Measurements from ENCODE around the gene RALGPS1.
"Not testable (repeated sequence)": the region's sequence is repeated elsewhere in the genome, so short reads cannot be mapped to it uniquely, and the experiment has no call there.

RALGPS1 gene

DNA sequence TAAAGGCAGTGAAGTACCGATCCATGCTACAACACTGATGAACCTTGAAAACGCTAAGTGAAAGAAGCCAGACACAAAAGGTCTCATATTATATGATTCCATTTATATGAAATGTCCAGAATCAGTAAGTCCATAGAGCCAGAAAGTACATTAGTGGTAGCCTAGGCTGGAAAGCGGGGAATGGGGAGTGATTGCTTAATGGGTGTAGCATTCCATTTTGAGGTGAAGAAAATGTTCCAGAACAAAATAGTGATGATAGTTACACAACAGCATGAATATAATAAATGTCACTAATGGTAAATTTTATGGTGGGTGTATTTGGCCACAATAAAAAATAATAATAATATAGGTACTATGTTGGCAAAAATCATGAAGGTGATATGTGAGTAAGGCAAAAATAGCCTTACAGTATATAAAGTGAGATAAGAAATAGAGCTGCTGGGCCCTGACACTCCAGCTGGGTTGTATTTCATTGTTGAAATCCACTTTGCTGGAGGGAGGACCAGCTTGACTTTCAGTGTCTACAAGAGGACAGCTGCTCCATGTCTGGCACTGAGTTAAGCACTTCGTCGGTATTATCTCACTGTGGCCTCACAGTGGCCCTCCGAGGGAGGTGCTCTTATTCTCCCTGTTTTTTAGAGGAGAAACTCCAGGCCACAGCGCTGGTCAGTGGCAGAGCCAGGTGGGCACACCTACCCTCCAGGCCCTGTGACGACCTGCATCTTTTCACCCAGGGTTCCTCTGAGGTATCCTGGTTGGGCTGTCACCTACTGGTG lies 230.3 kb downstream of the RALGPS1 start:
- TF ChIP-seq, protein P1, sequence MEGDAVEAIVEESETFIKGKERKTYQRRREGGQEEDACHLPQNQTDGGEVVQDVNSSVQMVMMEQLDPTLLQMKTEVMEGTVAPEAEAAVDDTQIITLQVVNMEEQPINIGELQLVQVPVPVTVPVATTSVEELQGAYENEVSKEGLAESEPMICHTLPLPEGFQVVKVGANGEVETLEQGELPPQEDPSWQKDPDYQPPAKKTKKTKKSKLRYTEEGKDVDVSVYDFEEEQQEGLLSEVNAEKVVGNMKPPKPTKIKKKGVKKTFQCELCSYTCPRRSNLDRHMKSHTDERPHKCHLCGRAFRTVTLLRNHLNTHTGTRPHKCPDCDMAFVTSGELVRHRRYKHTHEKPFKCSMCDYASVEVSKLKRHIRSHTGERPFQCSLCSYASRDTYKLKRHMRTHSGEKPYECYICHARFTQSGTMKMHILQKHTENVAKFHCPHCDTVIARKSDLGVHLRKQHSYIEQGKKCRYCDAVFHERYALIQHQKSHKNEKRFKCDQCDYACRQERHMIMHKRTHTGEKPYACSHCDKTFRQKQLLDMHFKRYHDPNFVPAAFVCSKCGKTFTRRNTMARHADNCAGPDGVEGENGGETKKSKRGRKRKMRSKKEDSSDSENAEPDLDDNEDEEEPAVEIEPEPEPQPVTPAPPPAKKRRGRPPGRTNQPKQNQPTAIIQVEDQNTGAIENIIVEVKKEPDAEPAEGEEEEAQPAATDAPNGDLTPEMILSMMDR (IDR thresholded peaks at IDR 0.05; ENCODE audit: low read depth, low read length), result no peak
- peak in 1 of 2 donors; percentile 74 for DNase-seq (ENCODE audit: low read depth in 2 of 2)
- no peak overlapping the region for H3K4me3 ChIP-seq (replicated peaks in 1 of 2; ENCODE audit: low read depth in 2 of 2, low read length in 2 of 2)

DNA sequence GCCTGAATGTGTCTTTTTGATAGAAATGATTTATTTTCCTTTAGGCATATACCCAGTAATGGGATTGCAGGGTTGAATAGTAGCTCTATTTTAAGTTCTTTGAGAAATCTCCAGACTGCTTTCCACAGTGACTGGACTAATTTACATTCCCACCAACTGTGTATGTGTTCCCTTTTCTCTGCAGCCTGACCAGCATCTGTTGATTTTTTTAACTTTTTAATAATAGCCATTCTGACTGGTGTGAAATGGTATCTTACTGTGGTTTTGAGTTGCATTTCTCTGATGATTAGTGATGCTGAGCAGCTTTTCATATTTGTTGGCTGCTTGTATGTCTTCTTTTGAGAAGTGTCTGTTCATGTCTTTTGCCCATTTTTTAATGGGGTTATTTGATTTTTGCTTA lies 232.3 kb downstream of the RALGPS1 start:
- H3K4me3 ChIP-seq (replicated peaks in 1 of 2; ENCODE audit: low read depth in 2 of 2, low read length in 2 of 2), result not testable (repeated sequence)
- DNase-seq (ENCODE audit: low read depth in 2 of 2), result peak in 1 of 2 donors; percentile 29

DNA sequence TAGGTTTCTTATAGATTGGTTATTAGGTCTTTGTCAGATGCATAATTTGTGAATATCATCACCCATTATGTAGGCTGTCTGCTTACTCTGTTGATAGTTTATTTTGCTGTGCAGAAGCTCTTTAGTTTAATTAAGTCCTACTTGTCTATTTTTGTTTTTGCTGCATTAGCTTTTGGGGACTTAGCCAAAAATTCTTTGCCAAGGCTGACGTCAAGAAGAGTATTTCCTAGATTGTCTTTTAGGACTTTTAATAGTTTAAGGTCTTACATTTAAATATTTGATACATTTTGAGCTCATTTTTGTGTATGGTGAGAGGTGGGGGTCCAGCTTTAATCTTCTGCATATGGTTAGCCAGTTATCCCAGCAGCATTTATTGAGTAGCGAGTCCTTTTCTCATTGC lies 232.7 kb downstream of the RALGPS1 start:
- DNase-seq (ENCODE audit: low read depth in 2 of 2), result no peak
- TF ChIP-seq, protein P1 (IDR thresholded peaks at IDR 0.05; ENCODE audit: low read depth, low read length), result no peak

DNA sequence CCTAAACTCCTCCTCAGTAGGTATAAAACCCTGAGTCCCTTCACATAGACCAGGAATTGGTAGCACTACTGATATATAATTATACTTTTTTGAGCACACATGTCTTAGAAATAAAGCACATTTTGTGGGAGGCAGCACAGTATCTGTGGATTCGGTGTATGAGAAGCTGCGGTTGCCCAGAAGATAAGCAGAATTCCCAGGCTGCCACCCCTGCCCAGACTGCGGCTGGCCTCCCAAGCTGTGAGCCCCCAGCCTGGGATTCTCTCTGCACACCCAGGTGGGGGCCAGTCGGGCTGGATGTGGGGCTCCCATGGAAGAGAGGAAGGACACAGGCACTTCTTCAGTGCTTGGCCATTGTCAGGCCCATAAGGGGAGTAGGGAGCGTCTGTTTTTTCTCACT lies 233.4 kb downstream of the RALGPS1 start:
- H3K4me3 ChIP-seq (replicated peaks in 1 of 2; ENCODE audit: low read depth in 2 of 2, low read length in 2 of 2), result no peak overlapping the region
- DNase-seq (ENCODE audit: low read depth in 2 of 2), result no peak
- TF ChIP-seq, protein P1 (IDR thresholded peaks at IDR 0.05; ENCODE audit: low read depth, low read length), result no peak

More for the DNA sequence above, 232.7 kb downstream of the RALGPS1 start:
- no peak overlapping the region for H3K4me3 ChIP-seq (replicated peaks in 1 of 2; ENCODE audit: low read depth in 2 of 2, low read length in 2 of 2)

DNA sequence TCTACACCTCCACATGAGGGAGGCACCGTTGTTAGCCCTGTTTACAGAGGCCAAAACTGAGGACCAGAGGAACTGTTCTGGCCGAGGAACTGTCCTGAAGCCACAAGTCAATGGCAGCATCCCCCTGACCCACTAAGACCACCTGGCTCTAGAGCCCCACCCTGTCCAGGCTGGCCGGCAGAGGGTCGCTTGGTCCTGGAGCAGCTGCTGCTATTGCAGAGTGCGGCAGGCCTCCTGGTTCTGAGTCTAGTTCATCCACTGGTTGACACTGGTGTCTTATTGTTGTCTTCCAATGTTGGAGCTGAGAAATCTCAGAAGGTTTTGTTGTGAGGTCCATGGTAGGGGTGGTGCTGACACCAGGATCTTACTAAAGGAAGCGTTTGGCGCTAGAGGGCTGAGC lies 234.4 kb downstream of the RALGPS1 start:
- H3K4me3 ChIP-seq (replicated peaks in 1 of 2; ENCODE audit: low read depth in 2 of 2, low read length in 2 of 2), result no peak overlapping the region
- DNase-seq (ENCODE audit: low read depth in 2 of 2), result no peak
- TF ChIP-seq, protein P1 (IDR thresholded peaks at IDR 0.05; ENCODE audit: low read depth, low read length), result no peak

DNA sequence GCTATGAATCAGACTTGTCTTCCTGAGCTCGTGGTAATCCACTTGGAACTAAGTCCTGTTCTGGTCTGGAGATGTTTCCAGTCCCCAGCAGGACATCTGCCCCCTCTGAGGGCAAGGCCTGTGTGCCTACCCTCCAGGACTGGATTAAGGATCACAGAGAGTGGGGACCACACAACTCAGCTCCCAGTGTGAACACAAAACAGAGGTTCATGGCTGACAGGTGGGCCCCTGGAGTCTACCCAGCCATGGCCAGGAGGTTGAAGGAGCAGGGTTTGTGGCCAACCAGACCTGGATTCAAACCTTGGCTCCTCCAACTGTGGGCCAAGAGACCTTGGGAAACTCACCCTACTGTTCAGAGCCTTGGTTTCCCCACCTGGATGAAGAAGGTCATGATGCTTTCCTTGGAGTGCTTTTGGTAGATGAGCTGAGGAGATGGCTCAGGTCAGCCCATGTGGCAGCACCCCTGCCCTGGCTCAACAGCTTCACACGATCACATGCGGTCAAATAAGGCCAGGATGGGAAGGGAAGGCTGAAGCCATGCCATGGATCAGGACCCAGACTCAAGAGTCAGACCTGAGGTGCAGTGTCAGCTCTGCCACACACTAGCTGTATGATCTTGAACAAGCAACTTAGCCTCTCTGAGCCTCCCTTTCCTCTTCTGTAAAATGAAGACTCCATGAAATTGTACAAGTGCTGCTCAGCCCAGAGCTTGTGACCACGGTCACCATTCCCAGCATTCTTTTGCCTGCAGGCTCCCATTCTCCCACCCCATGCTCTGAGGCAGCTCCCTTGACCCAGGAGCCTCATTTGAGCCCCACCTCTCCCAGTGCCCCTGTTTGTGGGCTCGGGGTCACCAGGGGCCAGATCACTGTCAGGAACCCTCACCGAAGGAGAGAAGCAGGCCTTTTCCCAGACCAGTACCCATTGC lies 235.1 kb downstream of the RALGPS1 start:
- H3K4me3 ChIP-seq (replicated peaks in 1 of 2; ENCODE audit: low read depth in 2 of 2, low read length in 2 of 2), result no peak overlapping the region
- no peak for DNase-seq (ENCODE audit: low read depth in 2 of 2)
- TF ChIP-seq, protein P1 (IDR thresholded peaks at IDR 0.05; ENCODE audit: low read depth, low read length), result no peak

DNA sequence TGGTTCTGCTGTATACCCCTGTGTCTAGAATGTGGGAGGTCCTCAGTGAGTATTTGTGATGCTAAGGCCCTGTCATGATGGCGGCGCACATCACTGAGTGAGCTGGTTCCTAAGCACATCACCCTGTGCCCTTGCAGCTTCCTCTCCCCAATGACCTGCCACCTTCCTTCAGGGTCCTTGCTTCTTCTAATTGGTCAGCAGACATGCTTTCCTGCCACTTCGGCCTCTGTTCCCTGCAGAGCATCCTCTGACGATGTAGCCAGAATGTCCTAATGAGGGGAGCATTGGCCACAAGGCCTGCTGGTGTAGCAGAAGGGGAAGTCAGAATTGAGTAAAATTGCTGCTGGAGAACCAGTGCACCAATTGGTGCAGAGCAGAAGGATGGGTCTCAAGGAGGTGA lies 238.9 kb downstream of the RALGPS1 start:
- no peak overlapping the region for H3K4me3 ChIP-seq (replicated peaks in 1 of 2; ENCODE audit: low read depth in 2 of 2, low read length in 2 of 2)
- DNase-seq (ENCODE audit: low read depth in 2 of 2), result no peak
- TF ChIP-seq, protein P1 (IDR thresholded peaks at IDR 0.05; ENCODE audit: low read depth, low read length), result no peak
